Activated CD8-positive, alpha-beta memory T cell treated with anti-CD3 and anti-CD28 coated beads, Interleukin-2, amount 50 U/mL, for 24 hours (primary cell): Measurements from ENCODE around the gene USP17L26.
"Not testable (repeated sequence)": the region's sequence is repeated elsewhere in the genome, so short reads cannot be mapped to it uniquely, and the experiment has no call there.

Experiments used
- DNase-seq: peaks from one replicate; pipeline ENCODE4 v3.0.0-alpha.2; 2020; ENCODE audit errors: extremely low read depth

The USP17L26 gene, protein sequence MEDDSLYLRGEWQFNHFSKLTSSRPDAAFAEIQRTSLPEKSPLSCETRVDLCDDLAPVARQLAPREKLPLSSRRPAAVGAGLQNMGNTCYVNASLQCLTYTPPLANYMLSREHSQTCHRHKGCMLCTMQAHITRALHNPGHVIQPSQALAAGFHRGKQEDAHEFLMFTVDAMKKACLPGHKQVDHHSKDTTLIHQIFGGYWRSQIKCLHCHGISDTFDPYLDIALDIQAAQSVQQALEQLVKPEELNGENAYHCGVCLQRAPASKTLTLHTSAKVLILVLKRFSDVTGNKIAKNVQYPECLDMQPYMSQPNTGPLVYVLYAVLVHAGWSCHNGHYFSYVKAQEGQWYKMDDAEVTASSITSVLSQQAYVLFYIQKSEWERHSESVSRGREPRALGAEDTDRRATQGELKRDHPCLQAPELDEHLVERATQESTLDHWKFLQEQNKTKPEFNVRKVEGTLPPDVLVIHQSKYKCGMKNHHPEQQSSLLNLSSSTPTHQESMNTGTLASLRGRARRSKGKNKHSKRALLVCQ

GRCh38 chr4:9334358-9334757 is at the start of gene USP17L26:
TSS of gene USP17L26 (plus strand) at chr4:9334658. CDS start at chr4:9334658, 0 bp downstream.
- not testable (repeated sequence) for DNase-seq

DNA sequence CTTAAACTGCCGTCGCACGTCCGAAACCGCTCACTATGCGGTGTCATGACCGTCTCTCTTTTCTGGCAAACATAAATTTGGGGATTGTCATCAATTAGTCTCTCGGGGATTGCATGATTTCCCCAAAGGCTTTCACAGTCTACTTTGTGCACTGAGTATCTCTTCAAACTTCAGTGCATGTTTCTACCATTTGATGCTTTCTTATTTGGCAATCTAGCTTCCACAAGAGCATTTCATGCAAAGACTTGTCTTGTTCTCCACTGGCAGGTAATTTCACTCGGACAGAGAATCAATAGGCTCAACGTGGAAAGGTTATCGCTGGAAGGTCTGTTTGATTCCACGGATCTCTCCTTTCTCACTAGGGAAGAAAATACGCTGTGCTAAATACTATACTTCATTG is 10.3 kb upstream of the USP17L26 start:
- DNase-seq = not testable (repeated sequence)

DNA sequence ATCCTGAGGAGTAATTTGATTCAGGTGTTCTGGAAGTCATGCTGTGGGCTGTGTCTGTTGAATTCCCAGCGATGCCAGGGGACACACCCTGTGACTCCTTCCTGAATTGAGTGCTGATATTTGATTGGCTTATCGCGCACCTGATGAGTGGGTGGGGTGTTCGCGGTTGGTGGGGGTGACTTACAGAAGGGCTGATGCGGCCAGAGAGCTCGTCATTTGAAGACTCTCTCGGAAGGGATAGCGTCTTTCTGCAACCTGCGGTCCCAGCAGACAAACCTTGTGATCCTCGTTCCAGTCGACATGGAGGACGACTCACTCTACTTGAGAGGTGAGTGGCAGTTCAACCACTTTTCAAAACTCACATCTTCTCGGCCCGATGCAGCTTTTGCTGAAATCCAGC is 9.6 kb upstream of the USP17L26 start, which contains the start of gene USP17L24:
Gene USP17L24 (plus strand): TSS at position 301 of the 400 bp plus-strand sequence. CDS start 0 bp downstream, at position 301.
- not testable (repeated sequence) for DNase-seq

GRCh38 chr4:9329611-9330010 is 4.8 kb upstream of the USP17L26 start, which contains the start of gene USP17L25:
TSS of gene USP17L25 (plus strand) at chr4:9329911. CDS start at chr4:9329911, 0 bp downstream.
- not testable (repeated sequence) for DNase-seq

- not testable (repeated sequence) for DNase-seq
Measured at GRCh38 chr4:9339103-9339502, 4.6 kb downstream of the USP17L26 start, which contains the start of gene USP17L5. TSS of gene USP17L5 (plus strand) at chr4:9339403. CDS start at chr4:9339403, 0 bp downstream.

DNA sequence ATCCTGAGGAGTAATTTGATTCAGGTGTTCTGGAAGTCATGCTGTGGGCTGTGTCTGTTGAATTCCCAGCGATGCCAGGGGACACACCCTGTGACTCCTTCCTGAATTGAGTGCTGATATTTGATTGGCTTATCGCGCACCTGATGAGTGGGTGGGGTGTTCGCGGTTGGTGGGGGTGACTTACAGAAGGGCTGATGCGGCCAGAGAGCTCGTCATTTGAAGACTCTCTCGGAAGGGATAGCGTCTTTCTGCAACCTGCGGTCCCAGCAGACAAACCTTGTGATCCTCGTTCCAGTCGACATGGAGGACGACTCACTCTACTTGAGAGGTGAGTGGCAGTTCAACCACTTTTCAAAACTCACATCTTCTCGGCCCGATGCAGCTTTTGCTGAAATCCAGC is 9.4 kb downstream of the USP17L26 start, which contains the start of gene USP17L27:
Gene USP17L27 (plus strand): TSS at position 301 of the 400 bp plus-strand sequence. CDS start 0 bp downstream, at position 301.
- DNase-seq = not testable (repeated sequence)

DNA sequence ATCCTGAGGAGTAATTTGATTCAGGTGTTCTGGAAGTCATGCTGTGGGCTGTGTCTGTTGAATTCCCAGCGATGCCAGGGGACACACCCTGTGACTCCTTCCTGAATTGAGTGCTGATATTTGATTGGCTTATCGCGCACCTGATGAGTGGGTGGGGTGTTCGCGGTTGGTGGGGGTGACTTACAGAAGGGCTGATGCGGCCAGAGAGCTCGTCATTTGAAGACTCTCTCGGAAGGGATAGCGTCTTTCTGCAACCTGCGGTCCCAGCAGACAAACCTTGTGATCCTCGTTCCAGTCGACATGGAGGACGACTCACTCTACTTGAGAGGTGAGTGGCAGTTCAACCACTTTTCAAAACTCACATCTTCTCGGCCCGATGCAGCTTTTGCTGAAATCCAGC is 14.1 kb downstream of the USP17L26 start, which contains the start of gene USP17L28:
Gene USP17L28 (plus strand): TSS at position 301 of the 400 bp plus-strand sequence. CDS start 0 bp downstream, at position 301.
- not testable (repeated sequence) for DNase-seq

- DNase-seq = not testable (repeated sequence)
Measured at GRCh38 chr4:9350866-9351265, 16.4 kb downstream of the USP17L26 start.

- not testable (repeated sequence) for DNase-seq
Measured at GRCh38 chr4:9353338-9353737, 18.9 kb downstream of the USP17L26 start, which contains the start of gene USP17L29. TSS of gene USP17L29 (plus strand) at chr4:9353638. CDS start at chr4:9353638, 0 bp downstream.

GRCh38 chr4:9362829-9363228 is 28.4 kb downstream of the USP17L26 start, which contains the start of gene USP17L30:
TSS of gene USP17L30 (plus strand) at chr4:9363129. CDS start at chr4:9363129, 0 bp downstream.
- not testable (repeated sequence) for DNase-seq

DNA sequence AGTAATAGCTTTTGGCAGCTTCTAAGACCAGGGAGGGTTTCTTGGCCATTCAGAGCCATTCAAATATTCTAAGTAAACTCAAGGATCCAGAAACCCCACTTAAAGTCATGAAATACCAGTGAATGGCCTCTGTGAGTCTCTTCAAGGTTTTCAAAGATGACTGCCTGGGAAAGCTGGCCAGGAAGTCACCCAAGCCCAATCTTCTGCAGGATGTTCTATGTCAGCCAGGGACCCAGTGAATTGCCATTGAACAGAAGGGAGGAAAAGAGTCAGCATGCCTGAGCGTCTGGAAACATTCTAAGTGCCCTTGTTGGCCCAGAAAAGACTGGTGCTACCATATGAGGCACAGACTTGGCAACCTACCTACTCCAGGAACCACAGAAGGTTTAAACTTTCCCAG is 45.4 kb downstream of the USP17L26 start:
- not testable (repeated sequence) for DNase-seq

DNA sequence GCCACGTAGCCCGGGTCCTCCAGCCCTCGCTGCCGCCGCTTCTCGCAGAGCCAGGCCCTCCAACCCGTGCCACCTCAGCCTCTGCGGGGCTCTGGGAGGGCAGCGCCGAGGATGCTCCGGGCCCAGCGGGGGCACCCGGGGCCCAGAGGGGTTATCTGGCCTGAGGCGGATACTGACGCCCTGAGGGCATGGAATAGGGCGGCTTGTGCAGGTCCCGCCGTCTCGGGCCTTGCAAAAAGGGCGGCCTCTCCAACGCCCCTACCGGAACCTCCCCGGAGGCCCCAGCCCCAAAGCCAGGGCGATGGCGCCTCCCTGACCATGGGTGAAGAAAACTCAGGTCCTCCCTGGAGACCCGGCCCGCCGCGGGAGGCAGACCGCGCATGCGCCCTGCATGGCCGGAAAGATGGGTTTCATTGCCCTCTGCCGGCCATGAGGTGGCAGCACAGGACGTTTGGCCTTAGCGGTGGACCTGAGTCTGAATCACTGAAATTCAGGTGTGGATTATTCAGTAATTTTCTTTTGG is 46.6 kb downstream of the USP17L26 start:
- DNase-seq = not testable (repeated sequence)

DNA sequence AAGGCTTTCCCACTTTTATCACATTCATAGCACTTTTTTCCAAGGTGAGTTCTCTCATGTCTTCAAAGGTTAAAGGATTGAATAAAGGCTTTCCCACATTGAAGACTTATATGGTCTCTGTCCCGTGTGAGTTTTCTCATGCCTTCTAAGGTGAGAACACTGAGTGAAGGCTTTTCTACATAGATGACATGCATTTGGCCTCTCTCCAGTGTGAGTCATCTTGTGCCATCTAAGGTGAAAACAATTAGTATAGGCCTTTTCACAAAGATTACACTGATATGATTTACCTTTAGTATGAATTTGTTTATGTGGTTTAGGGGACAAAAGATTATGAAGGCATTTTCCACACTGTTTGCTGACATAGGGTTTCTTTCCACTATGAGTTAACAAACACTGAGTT is 49.7 kb downstream of the USP17L26 start:
- DNase-seq = no peak
